GM19239 (cell line): ENCODE results near the gene CRMP1.

Experiments
- DNase-seq: peaks from one replicate; pipeline ENCODE4 v3.0.0; 2011; ENCODE audit warnings: low spot score; ENCODE audit not compliant: insufficient read length
- FAIRE-seq: peaks from 2 replicates; lab custom pipeline; 2011; peaks lifted over from hg19 to GRCh38; lab: Jason Lieb, UNC

The CRMP1 gene

GRCh38 chr4:5783486-5783885 lies 109.4 kb downstream of the CRMP1 start:
- DNase-seq (no peak), FAIRE-seq (no peak)

- DNase-seq = no peak
- FAIRE-seq = no peak
These were observed 109.9 kb downstream of the CRMP1 start for GRCh38 chr4:5782829-5783476.

GRCh38 chr4:5781691-5782090 lies 111.2 kb downstream of the CRMP1 start:
- DNase-seq = no peak

GRCh38 chr4:5780831-5781480 lies 111.9 kb downstream of the CRMP1 start:
- DNase-seq (no peak), FAIRE-seq (no peak)

More at GRCh38 chr4:5781691-5782090, 111.2 kb downstream of the CRMP1 start:
- no peak for FAIRE-seq

- no peak for FAIRE-seq
- no peak for DNase-seq
These were observed 116.4 kb downstream of the CRMP1 start for GRCh38 chr4:5776510-5776909.

- DNase-seq = no peak
- no peak for FAIRE-seq
These were observed 118.4 kb downstream of the CRMP1 start for GRCh38 chr4:5774416-5775036.

- DNase-seq = no peak
- FAIRE-seq = no peak
These were observed 119.7 kb downstream of the CRMP1 start for GRCh38 chr4:5773271-5773555.

- DNase-seq = no peak
- FAIRE-seq = no peak
These were observed 120.2 kb downstream of the CRMP1 start for GRCh38 chr4:5772528-5773270.
